ENCODE results near the gene IARS1.

- TF ChIP-seq EZH2 (IDR thresholded peaks at IDR 0.05; ENCODE audit: borderline replicate concordance, low read depth, low read length, severe bottlenecking) (no peak), CTCF (IDR thresholded peaks at IDR 0.05; ENCODE audit: borderline replicate concordance, extremely low read depth, low read length, poor library complexity, severe bottlenecking) (no peak)
These were observed 15.4 kb upstream of the IARS1 start for GRCh38 chr9:92308893-92309292.
